SK-N-SH treated with all-trans-retinoic acid at 6 μM for 48 hours (cell line): ENCODE data around the gene POU6F2.
"Not testable (repeated sequence)": the region's sequence is repeated elsewhere in the genome, so short reads cannot be mapped to it uniquely, and the experiment has no call there.

Experiments
- ATAC-seq: fragments of 200-7000 bp; cut with Tn5 transposase; 3 replicates; pipeline ENCODE4 v1.9.1; 2020; ENCODE audit warnings: mild to moderate bottlenecking, moderate library complexity
- ARNTL ChIP-seq: fragments of 450-650 bp; formaldehyde crosslinking; IDR thresholded peaks from 2 replicates; pipeline ENCODE4 v1.5.0; 2020; ENCODE audit warnings: low read depth, mild to moderate bottlenecking, moderate library complexity, borderline replicate concordance
- CSDC2 ChIP-seq: fragments of 250-450 bp; sonication (Bioruptor Pico); IDR thresholded peaks from 2 replicates; pipeline ENCODE4 v1.5.0; 2020; ENCODE audit warnings: mild to moderate bottlenecking, moderate library complexity
- ESRRG ChIP-seq: fragments of 250-450 bp; sonication (Bioruptor Pico); IDR thresholded peaks from 2 replicates; pipeline ENCODE4 v1.6.1; 2021; ENCODE audit warnings: mild to moderate bottlenecking
- GLIS3 ChIP-seq: fragments of 250-450 bp; sonication (Bioruptor Pico); IDR thresholded peaks from 2 replicates; pipeline ENCODE4 v1.5.0; 2020; ENCODE audit warnings: mild to moderate bottlenecking, moderate library complexity
- ISL1 ChIP-seq: fragments of 250-450 bp; sonication (Bioruptor Pico); IDR thresholded peaks from 2 replicates; pipeline ENCODE4 v2.1.2; 2022; ENCODE audit warnings: mild to moderate bottlenecking, moderate library complexity
- OSR1 ChIP-seq: fragments of 250-450 bp; sonication (Bioruptor Pico); IDR thresholded peaks from 2 replicates; pipeline ENCODE4 v1.8.0; 2022; ENCODE audit warnings: moderate library complexity, mild to moderate bottlenecking, inconsistent platforms
- PPARA ChIP-seq: fragments of 250-450 bp; sonication (Bioruptor Pico); IDR thresholded peaks from 2 replicates; pipeline ENCODE4 v1.5.0; 2020; ENCODE audit warnings: mild to moderate bottlenecking, borderline replicate concordance
- RARB ChIP-seq: fragments of 250-450 bp; sonication (Bioruptor Pico); IDR thresholded peaks from 2 replicates; pipeline ENCODE4 v1.8.0; 2021; ENCODE audit warnings: mild to moderate bottlenecking, moderate library complexity
- SNAI2 ChIP-seq: fragments of 250-450 bp; sonication (Bioruptor Pico); IDR thresholded peaks from 2 replicates; pipeline ENCODE4 v1.5.0; 2020; ENCODE audit warnings: mild to moderate bottlenecking, moderate library complexity
- TOX ChIP-seq: fragments of 250-450 bp; sonication (Bioruptor Pico); IDR thresholded peaks from 2 replicates; pipeline ENCODE4 v1.8.0; 2021; ENCODE audit warnings: mild to moderate bottlenecking, moderate library complexity, borderline replicate concordance
- ZC3H10 ChIP-seq: fragments of 250-450 bp; sonication (Bioruptor Pico); IDR thresholded peaks from 2 replicates; pipeline ENCODE4 v1.5.1; 2021; ENCODE audit warnings: mild to moderate bottlenecking, moderate library complexity
- ZFP3 ChIP-seq: fragments of 250-450 bp; sonication (Bioruptor Pico); IDR thresholded peaks from 2 replicates; pipeline ENCODE4 v1.5.0; 2020; ENCODE audit warnings: mild to moderate bottlenecking, moderate library complexity
- ZFP30 ChIP-seq: fragments of 450-650 bp; formaldehyde crosslinking; IDR thresholded peaks from 2 replicates; pipeline ENCODE4 v1.5.0; 2022; ENCODE audit warnings: mild to moderate bottlenecking, moderate library complexity
- ZNF565 ChIP-seq: fragments of 450-650 bp; formaldehyde crosslinking; conservative IDR thresholded peaks from 2 replicates; pipeline ENCODE4 v1.5.0; 2020; ENCODE audit warnings: low read depth, mild to moderate bottlenecking, moderate library complexity
- ZNF8 ChIP-seq: fragments of 450-650 bp; formaldehyde crosslinking; IDR thresholded peaks from 2 replicates; pipeline ENCODE4 v1.5.0; 2020; ENCODE audit warnings: mild to moderate bottlenecking, moderate library complexity
- TF ChIP-seq, protein P1 (sequence below): fragments of 250-450 bp; sonication (Bioruptor Pico); IDR thresholded peaks from 2 replicates; pipeline ENCODE4 v1.8.0; 2020; ENCODE audit warnings: mild to moderate bottlenecking, moderate library complexity, borderline replicate concordance
- TF ChIP-seq, protein P2 (sequence below): fragments of 250-450 bp; sonication (Bioruptor Pico); IDR thresholded peaks from 2 replicates; pipeline ENCODE4 v1.5.1; 2021; ENCODE audit warnings: mild to moderate bottlenecking, moderate library complexity
- TF ChIP-seq, protein P3 (sequence below): fragments of 250-450 bp; sonication (Bioruptor Pico); IDR thresholded peaks from 2 replicates; pipeline ENCODE4 v1.8.0; 2021; ENCODE audit warnings: low read depth, mild to moderate bottlenecking, moderate library complexity, borderline replicate concordance
- TF ChIP-seq, protein P4 (sequence below): fragments of 250-450 bp; sonication (Bioruptor Pico); IDR thresholded peaks from 2 replicates; pipeline ENCODE4 v1.5.0; 2020; ENCODE audit warnings: mild to moderate bottlenecking, moderate library complexity

POU6F2 gene

DNA sequence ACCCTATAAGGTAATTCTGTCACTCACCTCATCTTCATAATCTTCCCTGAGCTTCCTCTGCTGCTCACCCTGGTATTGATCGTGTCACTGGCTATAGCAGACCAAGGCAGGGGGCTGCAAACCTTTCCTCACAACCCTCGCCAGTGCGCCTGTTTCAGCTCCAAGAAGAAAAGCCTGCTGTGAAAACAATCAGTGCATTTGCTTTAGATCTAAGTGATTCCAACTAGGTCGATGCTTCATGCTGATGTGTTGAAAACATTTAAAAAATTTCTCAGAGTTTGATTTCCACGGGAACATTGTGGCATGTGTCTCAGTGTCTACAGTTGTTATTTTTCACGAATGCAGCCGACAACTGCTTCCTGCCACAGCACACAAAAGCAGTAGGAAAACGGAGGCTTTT is 27.3 kb downstream of the POU6F2 start:
- no peak for TF ChIP-seq ZFP30 (CRISPR knock-in tag)
- no peak for TF ChIP-seq GLIS3
- TF ChIP-seq, protein P1, sequence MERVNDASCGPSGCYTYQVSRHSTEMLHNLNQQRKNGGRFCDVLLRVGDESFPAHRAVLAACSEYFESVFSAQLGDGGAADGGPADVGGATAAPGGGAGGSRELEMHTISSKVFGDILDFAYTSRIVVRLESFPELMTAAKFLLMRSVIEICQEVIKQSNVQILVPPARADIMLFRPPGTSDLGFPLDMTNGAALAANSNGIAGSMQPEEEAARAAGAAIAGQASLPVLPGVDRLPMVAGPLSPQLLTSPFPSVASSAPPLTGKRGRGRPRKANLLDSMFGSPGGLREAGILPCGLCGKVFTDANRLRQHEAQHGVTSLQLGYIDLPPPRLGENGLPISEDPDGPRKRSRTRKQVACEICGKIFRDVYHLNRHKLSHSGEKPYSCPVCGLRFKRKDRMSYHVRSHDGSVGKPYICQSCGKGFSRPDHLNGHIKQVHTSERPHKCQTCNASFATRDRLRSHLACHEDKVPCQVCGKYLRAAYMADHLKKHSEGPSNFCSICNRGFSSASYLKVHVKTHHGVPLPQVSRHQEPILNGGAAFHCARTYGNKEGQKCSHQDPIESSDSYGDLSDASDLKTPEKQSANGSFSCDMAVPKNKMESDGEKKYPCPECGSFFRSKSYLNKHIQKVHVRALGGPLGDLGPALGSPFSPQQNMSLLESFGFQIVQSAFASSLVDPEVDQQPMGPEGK (CRISPR knock-in tag), result no peak
- TF ChIP-seq ISL1, result no peak
- no peak for TF ChIP-seq CSDC2 (CRISPR knock-in tag)
- TF ChIP-seq, protein P2, sequence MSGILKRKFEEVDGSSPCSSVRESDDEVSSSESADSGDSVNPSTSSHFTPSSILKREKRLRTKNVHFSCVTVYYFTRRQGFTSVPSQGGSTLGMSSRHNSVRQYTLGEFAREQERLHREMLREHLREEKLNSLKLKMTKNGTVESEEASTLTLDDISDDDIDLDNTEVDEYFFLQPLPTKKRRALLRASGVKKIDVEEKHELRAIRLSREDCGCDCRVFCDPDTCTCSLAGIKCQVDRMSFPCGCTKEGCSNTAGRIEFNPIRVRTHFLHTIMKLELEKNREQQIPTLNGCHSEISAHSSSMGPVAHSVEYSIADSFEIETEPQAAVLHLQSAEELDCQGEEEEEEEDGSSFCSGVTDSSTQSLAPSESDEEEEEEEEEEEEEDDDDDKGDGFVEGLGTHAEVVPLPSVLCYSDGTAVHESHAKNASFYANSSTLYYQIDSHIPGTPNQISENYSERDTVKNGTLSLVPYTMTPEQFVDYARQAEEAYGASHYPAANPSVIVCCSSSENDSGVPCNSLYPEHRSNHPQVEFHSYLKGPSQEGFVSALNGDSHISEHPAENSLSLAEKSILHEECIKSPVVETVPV (CRISPR knock-in tag), result no peak
- TF ChIP-seq ESRRG, result no peak
- no peak for TF ChIP-seq ZNF8
- no peak for TF ChIP-seq PPARA
- TF ChIP-seq ZC3H10 (CRISPR knock-in tag), result no peak
- no peak for TF ChIP-seq OSR1 (CRISPR knock-in tag)
- ATAC-seq, result no peak

DNA sequence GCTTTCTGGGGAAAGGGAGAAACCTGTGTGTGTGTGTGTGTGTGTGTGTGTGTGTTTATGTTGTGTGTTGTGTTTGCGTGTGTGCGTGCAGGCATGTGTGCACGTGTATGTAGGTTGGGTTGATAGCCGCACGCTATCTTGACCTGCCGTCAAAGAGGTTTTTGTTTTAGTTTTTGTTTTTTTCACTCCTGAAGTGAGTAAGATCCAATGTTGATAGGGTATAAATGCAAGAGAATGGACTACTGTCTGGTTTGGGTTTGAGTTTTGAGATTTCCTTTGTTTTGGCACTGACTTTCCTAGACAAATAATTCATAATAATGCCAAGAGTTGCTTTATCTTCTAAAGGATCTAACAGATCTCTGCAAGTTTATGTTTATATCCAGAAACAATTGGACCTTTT is 27.8 kb downstream of the POU6F2 start:
- no peak for TF ChIP-seq GLIS3
- TF ChIP-seq, protein P3, sequence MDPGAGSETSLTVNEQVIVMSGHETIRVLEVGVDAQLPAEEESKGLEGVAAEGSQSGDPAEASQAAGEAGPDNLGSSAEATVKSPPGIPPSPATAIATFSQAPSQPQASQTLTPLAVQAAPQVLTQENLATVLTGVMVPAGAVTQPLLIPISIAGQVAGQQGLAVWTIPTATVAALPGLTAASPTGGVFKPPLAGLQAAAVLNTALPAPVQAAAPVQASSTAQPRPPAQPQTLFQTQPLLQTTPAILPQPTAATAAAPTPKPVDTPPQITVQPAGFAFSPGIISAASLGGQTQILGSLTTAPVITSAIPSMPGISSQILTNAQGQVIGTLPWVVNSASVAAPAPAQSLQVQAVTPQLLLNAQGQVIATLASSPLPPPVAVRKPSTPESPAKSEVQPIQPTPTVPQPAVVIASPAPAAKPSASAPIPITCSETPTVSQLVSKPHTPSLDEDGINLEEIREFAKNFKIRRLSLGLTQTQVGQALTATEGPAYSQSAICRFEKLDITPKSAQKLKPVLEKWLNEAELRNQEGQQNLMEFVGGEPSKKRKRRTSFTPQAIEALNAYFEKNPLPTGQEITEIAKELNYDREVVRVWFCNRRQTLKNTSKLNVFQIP (CRISPR knock-in tag), result no peak

DNA sequence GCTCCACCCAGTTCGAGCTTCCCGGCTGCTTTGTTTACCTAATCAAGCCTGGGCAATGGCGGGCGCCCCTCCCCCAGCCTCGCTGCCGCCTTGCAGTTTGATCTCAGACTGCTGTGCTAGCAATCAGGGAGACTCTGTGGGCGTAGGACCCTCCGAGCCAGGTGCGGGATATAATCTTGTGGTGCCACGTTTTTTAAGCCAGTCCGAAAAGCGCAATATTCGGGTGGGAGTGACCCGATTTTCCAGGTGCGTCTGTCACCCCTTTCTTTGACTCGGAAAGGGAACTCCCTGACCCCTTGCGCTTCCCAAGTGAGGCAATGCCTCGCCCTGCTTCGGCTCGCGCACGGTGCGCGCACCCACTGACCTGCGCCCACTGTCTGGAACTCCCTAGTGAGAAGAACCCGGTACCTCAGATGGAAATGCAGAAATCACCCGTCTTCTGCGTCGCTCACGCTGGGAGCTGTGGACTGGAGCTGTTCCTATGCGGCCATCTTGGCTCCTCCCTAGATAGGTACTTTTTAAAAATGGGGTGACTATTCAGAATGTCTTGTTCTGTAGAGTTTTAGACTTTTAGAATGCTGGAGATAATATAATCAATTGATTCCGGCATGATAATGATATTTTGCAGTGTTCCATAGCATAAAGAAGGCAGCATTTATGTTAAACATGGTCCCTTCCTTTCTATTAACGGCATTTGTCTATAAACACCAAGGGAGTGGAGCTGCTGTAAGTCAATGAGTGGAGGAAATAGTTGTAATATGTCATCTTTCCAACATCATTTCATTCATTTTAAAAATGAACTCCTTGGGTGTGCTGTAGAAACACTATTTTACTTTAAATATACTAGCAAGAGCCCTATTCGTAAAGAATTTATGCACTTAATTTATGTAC is 35.6 kb downstream of the POU6F2 start:
- not testable (repeated sequence) for ATAC-seq

More for the DNA sequence above, 27.8 kb downstream of the POU6F2 start:
- ATAC-seq, result no peak

DNA sequence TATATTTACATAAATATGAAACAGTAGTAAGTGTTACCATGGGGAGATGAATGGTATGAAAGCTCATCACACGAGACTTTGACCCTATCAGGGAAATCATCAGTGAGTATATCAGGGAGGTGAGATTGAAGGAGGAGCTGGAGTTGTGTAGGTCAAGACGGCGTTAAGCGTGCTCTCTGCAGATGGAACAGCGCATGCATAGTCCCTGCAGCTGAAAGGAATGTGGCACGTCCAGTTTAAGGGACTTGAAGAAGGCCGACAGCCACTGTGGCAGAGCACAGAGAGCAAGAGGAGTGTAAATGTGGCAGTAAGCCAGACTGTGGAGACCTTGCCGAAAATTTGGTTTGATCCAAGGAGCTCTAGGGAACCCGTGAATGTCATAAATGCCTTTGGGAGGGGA is 38.9 kb downstream of the POU6F2 start:
- TF ChIP-seq TOX (no peak), OSR1 (CRISPR knock-in tag) (no peak), CSDC2 (CRISPR knock-in tag) (no peak), ARNTL (no peak), ZNF565 (CRISPR knock-in tag) (no peak), ISL1 (no peak), ZC3H10 (CRISPR knock-in tag) (no peak), ZNF8 (no peak), GLIS3 (no peak), PPARA (no peak), ZFP3 (CRISPR knock-in tag) (no peak), SNAI2 (CRISPR knock-in tag) (no peak), RARB (CRISPR knock-in tag) (no peak), ESRRG (no peak)
- TF ChIP-seq, protein P3 (CRISPR knock-in tag), result no peak
- TF ChIP-seq, protein P4, sequence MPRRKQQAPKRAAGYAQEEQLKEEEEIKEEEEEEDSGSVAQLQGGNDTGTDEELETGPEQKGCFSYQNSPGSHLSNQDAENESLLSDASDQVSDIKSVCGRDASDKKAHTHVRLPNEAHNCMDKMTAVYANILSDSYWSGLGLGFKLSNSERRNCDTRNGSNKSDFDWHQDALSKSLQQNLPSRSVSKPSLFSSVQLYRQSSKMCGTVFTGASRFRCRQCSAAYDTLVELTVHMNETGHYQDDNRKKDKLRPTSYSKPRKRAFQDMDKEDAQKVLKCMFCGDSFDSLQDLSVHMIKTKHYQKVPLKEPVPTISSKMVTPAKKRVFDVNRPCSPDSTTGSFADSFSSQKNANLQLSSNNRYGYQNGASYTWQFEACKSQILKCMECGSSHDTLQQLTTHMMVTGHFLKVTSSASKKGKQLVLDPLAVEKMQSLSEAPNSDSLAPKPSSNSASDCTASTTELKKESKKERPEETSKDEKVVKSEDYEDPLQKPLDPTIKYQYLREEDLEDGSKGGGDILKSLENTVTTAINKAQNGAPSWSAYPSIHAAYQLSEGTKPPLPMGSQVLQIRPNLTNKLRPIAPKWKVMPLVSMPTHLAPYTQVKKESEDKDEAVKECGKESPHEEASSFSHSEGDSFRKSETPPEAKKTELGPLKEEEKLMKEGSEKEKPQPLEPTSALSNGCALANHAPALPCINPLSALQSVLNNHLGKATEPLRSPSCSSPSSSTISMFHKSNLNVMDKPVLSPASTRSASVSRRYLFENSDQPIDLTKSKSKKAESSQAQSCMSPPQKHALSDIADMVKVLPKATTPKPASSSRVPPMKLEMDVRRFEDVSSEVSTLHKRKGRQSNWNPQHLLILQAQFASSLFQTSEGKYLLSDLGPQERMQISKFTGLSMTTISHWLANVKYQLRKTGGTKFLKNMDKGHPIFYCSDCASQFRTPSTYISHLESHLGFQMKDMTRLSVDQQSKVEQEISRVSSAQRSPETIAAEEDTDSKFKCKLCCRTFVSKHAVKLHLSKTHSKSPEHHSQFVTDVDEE (CRISPR knock-in tag), result no peak
- TF ChIP-seq, protein P2 (CRISPR knock-in tag), result no peak

More for the DNA sequence above, 38.9 kb downstream of the POU6F2 start:
- ATAC-seq, result no peak
